ENCODE measurements around the gene RILPL2.
"Not testable (repeated sequence)": the region's sequence is repeated elsewhere in the genome, so short reads cannot be mapped to it uniquely, and the experiment has no call there.

RILPL2 gene

GRCh38 chr12:123384318-123384993 is 52.0 kb downstream of the RILPL2 start:
- H3K4me3 ChIP-seq (ENCODE audit: low read depth, low read length), result peak overlapping the region; percentile 86
- peak; percentile 11; the same call in 1 of the 2 replicates for TF ChIP-seq CTCF (IDR thresholded peaks at IDR 0.05; ENCODE audit: borderline replicate concordance, insufficient read depth, low read depth, low read length)

- H3K4me3 ChIP-seq (ENCODE audit: low read depth, low read length), result no peak overlapping the region
- no peak for TF ChIP-seq CTCF (IDR thresholded peaks at IDR 0.05; ENCODE audit: borderline replicate concordance, insufficient read depth, low read depth, low read length)
Observed at GRCh38 chr12:123382684-123383083, 53.8 kb downstream of the RILPL2 start.

GRCh38 chr12:123379391-123379790 is 57.1 kb downstream of the RILPL2 start:
- H3K4me3 ChIP-seq (ENCODE audit: low read depth, low read length), result no peak overlapping the region
- TF ChIP-seq CTCF (IDR thresholded peaks at IDR 0.05; ENCODE audit: borderline replicate concordance, insufficient read depth, low read depth, low read length), result no peak

- not testable (repeated sequence) for H3K4me3 ChIP-seq (ENCODE audit: low read depth, low read length)
Observed at GRCh38 chr12:123372415-123372814, 64.1 kb downstream of the RILPL2 start.

- H3K4me3 ChIP-seq (ENCODE audit: low read depth, low read length), result not testable (repeated sequence)
Observed at GRCh38 chr12:123371667-123372368, 64.7 kb downstream of the RILPL2 start.

- TF ChIP-seq CTCF (IDR thresholded peaks at IDR 0.05; ENCODE audit: borderline replicate concordance, insufficient read depth, low read depth, low read length), result no peak
- no peak overlapping the region for H3K4me3 ChIP-seq (ENCODE audit: low read depth, low read length)
Observed at GRCh38 chr12:123369229-123369628, 67.3 kb downstream of the RILPL2 start.

- H3K4me3 ChIP-seq (ENCODE audit: low read depth, low read length), result not testable (repeated sequence)
Observed at GRCh38 chr12:123368431-123368830, 68.1 kb downstream of the RILPL2 start.

GRCh38 chr12:123367511-123367910 is 69.0 kb downstream of the RILPL2 start:
- TF ChIP-seq CTCF (IDR thresholded peaks at IDR 0.05; ENCODE audit: borderline replicate concordance, insufficient read depth, low read depth, low read length), result no peak

More at GRCh38 chr12:123367511-123367910, 69.0 kb downstream of the RILPL2 start:
- no peak overlapping the region for H3K4me3 ChIP-seq (ENCODE audit: low read depth, low read length)
